Measurements from ENCODE around the gene METTL26. TPM values are rescaled to one million over a fixed set of nuclear protein-coding genes. Genes with fewer than 3 reads are reported as not detected.

The METTL26 gene
- total RNA-seq, 1 donor from 2014 or later, result 23.1 TPM

Other genes with a start within 250 kb of the METTL26 start
- gene NME4, start 239.1 kb downstream of the METTL26 start, total RNA-seq, result 11.6 TPM
- 7.9 TPM for gene DECR2, start 234.4 kb downstream of the METTL26 start, total RNA-seq
- 29.0 TPM for gene RAB11FIP3, start 210.7 kb downstream of the METTL26 start, total RNA-seq
- 9.1 TPM for gene CAPN15, start 108.6 kb downstream of the METTL26 start, total RNA-seq
- not detected for gene PRR35, start 75.9 kb downstream of the METTL26 start, total RNA-seq
- gene NHLRC4, start 69.3 kb downstream of the METTL26 start, total RNA-seq, result 0.25 TPM
- 22.1 TPM for gene PIGQ, start 66.3 kb downstream of the METTL26 start, total RNA-seq
- 20.9 TPM for gene RAB40C, start 46.2 kb downstream of the METTL26 start, total RNA-seq
- 0.74 TPM for gene WFIKKN1, start 5.3 kb downstream of the METTL26 start, total RNA-seq
- gene MCRIP2, start 5.5 kb upstream of the METTL26 start, total RNA-seq, result 9.3 TPM
- 10.8 TPM for gene WDR90, start 13.1 kb upstream of the METTL26 start, total RNA-seq
- gene RHOT2, start 31.8 kb upstream of the METTL26 start, total RNA-seq, result 26.1 TPM
- gene RHBDL1, start 39.4 kb upstream of the METTL26 start, total RNA-seq, result 1.7 TPM
- gene STUB1, start 44.1 kb upstream of the METTL26 start, total RNA-seq, result 37.9 TPM
- gene JMJD8, start 48.0 kb upstream of the METTL26 start, total RNA-seq, result 15.5 TPM
- 3.7 TPM for gene WDR24, start 54.1 kb upstream of the METTL26 start, total RNA-seq
- 9.3 TPM for gene FBXL16, start 69.5 kb upstream of the METTL26 start, total RNA-seq
- 6.9 TPM for gene METRN, start 78.8 kb upstream of the METTL26 start, total RNA-seq
- gene ANTKMT, start 84.8 kb upstream of the METTL26 start, total RNA-seq, result 12.3 TPM
- gene CCDC78, start 90.1 kb upstream of the METTL26 start, total RNA-seq, result 2.5 TPM
- 9.6 TPM for gene HAGHL, start 90.8 kb upstream of the METTL26 start, total RNA-seq
- gene CIAO3, start 104.7 kb upstream of the METTL26 start, total RNA-seq, result 32.2 TPM
- not detected for gene MSLN, start 124.4 kb upstream of the METTL26 start, total RNA-seq
- gene RPUSD1, start 152.1 kb upstream of the METTL26 start, total RNA-seq, result 9.6 TPM
- gene CHTF18, start 152.3 kb upstream of the METTL26 start, total RNA-seq, result 9.8 TPM
- not detected for gene GNG13, start 164.4 kb upstream of the METTL26 start, total RNA-seq